H4 (cell line): ENCODE measurements around the gene ZC3H18. TPM values are rescaled to one million over a fixed set of nuclear protein-coding genes. Genes with fewer than 3 reads are reported as not detected.
A peak's percentile ranks its signal among the peaks of the same experiment; 100 is the strongest.

Experiments used
- DNase-seq: peaks from one replicate; pipeline ENCODE4 v3.0.0-alpha.2; 2015; ENCODE audit warnings: low spot score
- total RNA-seq: library from RNA; depleted of rRNA; stranded (reverse); fragments of >200 nt; shearing (Covaris generic); gene quantifications from 2 replicates; pipeline ENCODE4 v1.2.3, GENCODE V29; 2014; rRNA removed

Gene ZC3H18
- 6.4 and 10.6 TPM in 2 replicates for total RNA-seq

- peak; percentile 91 for DNase-seq
These were observed at the start of gene ZC3H18 for GRCh38 chr16:88569985-88570690. ZC3H18 (plus strand) TSS chr16:88570403; CDS start chr16:88577124, 6,721 bp downstream.

GRCh38 chr16:88521674-88522073 is 48.5 kb upstream of the ZC3H18 start:
- DNase-seq, result no peak

- DNase-seq, result no peak
These were observed 47.8 kb upstream of the ZC3H18 start for GRCh38 chr16:88522276-88522949.

- no peak for DNase-seq
These were observed 46.7 kb upstream of the ZC3H18 start for GRCh38 chr16:88523309-88524161.

- no peak for DNase-seq
These were observed 45.8 kb upstream of the ZC3H18 start for GRCh38 chr16:88524274-88524972.

GRCh38 chr16:88524973-88525662 is 45.1 kb upstream of the ZC3H18 start:
- DNase-seq, result no peak

- no peak for DNase-seq
These were observed 44.6 kb upstream of the ZC3H18 start for GRCh38 chr16:88525663-88525990.

- no peak for DNase-seq
These were observed 43.9 kb upstream of the ZC3H18 start for GRCh38 chr16:88526008-88526905.

- DNase-seq, result no peak
These were observed 43.4 kb upstream of the ZC3H18 start for GRCh38 chr16:88526906-88527185.

GRCh38 chr16:88527186-88527936 is 42.8 kb upstream of the ZC3H18 start:
- DNase-seq, result no peak

GRCh38 chr16:88527937-88528743 is 42.1 kb upstream of the ZC3H18 start:
- no peak for DNase-seq

- DNase-seq, result no peak
These were observed 41.3 kb upstream of the ZC3H18 start for GRCh38 chr16:88528902-88529318.

- no peak for DNase-seq
These were observed 40.6 kb upstream of the ZC3H18 start for GRCh38 chr16:88529596-88529995.

- no peak for DNase-seq
These were observed 39.9 kb upstream of the ZC3H18 start for GRCh38 chr16:88530051-88530857.

- no peak for DNase-seq
These were observed 39.4 kb upstream of the ZC3H18 start for GRCh38 chr16:88530858-88531203.

- no peak for DNase-seq
These were observed 38.9 kb upstream of the ZC3H18 start for GRCh38 chr16:88531346-88531745.

GRCh38 chr16:88531931-88532433 is 38.2 kb upstream of the ZC3H18 start:
- no peak for DNase-seq
